Stimulated activated CD4-positive, alpha-beta T cell treated with anti-CD3 and anti-CD28 coated beads, Interleukin-2, amount 100 ng/mL, for 24 hours (primary cell): ENCODE results near the gene WTAP.
A peak's percentile ranks its signal among the peaks of the same experiment; 100 is the strongest.
"Not testable (repeated sequence)": the region's sequence is repeated elsewhere in the genome, so short reads cannot be mapped to it uniquely, and the experiment has no call there.

Experiments
- DNase-seq, 2 donors: peaks; one replicate each; pipeline ENCODE4 v3.0.0-alpha.2; 2020

WTAP gene

GRCh38 chr6:159693894-159694545 lies 33.3 kb upstream of the WTAP start:
- peak; percentile 16 to 38 for DNase-seq

- DNase-seq: no peak
These were observed 31.3 kb upstream of the WTAP start for GRCh38 chr6:159695984-159696383.

GRCh38 chr6:159700970-159701369 lies 26.3 kb upstream of the WTAP start:
- DNase-seq: no peak

GRCh38 chr6:159701413-159701999 lies 25.8 kb upstream of the WTAP start:
- peak in 1 of 2 donors; percentile 17 for DNase-seq

GRCh38 chr6:159710603-159711002 lies 16.7 kb upstream of the WTAP start:
- DNase-seq: not testable (repeated sequence)

- DNase-seq: not testable (repeated sequence)
These were observed 14.9 kb upstream of the WTAP start for GRCh38 chr6:159712389-159712788.

GRCh38 chr6:159713984-159714383 lies 13.3 kb upstream of the WTAP start:
- DNase-seq: no peak

DNA sequence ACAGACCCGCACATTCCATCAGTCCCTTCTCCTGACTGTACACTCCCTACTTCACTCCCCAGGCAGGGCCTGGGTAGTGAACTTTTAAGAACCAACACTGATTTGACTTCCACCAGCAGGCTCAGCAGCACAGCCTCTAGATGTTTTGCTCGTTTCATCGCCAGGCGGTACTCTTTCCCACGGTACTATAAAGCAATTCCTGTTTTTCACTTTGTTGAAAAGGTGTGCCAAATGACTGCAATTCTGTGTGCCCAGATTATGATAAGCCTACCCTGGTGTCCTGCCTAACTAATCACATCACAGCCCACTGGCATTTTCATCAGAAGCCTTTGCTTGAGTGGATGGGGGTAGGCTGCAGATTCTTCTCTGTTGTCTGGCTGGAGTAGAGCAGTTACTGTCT lies 12.9 kb upstream of the WTAP start:
- no peak for DNase-seq

GRCh38 chr6:159715166-159715565 lies 12.1 kb upstream of the WTAP start:
- DNase-seq: no peak

DNA sequence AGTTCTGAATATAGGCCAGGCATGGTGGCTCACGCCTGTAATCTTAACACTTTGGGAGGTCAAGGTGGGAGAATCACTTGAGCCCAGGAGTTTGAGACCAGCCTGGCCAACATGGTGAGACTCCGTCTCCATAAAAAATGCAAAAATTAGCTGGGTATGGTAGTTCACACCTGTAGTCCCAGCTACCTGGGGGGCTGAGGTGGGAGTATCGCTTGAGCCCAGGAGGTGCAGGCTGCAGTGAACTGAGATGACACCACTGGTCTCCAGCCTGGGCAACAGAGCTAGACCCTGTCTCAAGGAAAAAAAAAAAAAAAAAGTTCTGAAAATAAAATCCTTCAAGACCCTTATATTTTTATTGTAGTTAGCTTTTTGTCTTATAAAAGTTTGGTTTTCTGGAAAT lies 11.7 kb upstream of the WTAP start:
- DNase-seq: no peak

DNA sequence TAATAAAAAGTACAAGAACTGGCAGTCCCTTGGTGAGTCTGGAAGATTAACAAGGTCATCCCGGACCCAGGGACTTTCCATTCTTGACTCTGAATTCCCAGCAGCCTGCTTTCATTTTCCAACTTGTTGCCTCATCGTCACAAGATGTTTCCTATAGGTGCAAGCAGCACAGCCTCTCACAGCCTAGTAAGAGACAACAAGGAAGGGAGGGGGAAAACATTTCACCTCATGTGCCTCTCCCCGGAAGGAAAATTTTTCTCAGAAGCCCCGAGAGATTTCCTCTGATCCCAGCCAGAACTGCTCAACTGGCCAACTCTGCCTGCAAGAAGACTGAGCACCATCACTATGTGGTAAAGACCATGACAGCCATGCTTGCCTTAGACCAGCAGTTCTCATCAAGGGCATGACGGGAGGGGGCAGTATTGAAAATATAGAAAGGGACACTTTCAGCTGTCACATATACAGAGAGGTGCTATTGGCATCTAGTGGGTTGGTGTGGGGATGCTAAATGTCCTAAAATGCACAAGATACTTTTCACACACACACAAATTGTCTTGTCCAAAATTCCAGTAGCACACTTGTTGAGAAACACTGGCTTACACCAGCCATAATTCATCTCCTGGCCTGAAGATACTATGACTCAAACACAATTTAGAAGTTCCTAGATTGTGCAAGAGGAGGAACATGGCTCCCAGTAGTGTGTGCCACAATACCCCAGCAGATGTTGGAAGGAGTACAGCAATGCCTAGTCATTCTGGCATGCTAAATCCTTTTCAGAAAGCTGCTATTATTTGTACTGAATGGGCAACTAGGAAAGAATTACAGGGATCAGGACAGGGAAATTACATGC lies 10.8 kb upstream of the WTAP start:
- no peak for DNase-seq

DNA sequence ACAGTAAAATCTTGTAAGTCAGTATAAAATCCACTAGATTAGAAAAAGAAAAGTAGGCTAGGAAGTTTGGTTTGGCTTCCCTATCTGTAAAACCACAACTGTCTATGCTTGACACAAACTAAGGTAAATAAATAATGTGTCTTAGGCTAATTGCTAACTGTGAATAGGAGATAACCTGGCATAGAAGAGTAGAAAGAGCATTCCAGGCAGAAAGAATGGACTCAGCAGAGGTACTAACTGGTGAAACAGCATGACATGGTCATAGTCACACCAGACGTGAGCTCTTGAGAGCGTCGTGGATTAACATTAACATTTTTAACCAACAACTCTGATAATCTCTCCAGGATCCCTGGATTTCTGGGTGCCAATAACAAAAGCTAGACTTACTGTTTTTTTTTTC lies 8.7 kb upstream of the WTAP start:
- DNase-seq: no peak

GRCh38 chr6:159719287-159719686 lies 8.0 kb upstream of the WTAP start:
- no peak for DNase-seq

DNA sequence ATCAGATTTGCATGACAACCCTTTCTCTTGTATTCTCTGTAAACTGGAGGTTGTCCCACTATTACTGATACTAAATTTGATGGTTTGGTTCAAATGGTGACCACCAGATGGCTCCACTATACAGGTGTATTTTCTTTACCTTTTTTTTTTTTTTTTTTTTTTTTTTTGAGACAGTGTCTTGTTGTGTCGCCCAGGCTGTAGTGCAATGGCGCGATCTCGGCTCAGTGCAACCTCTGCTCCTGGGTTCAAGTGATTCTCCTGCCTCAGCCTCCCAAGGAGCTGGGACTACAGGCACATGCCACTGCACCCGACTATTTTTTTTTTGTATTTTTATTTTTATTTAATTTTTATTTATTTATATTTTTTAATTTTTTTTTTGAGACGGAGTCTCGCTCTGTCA lies 6.6 kb upstream of the WTAP start:
- DNase-seq: peak in 1 of 2 donors; percentile 33

GRCh38 chr6:159721981-159722380 lies 5.3 kb upstream of the WTAP start:
- not testable (repeated sequence) for DNase-seq

GRCh38 chr6:159722655-159723054 lies 4.7 kb upstream of the WTAP start:
- no peak for DNase-seq

DNA sequence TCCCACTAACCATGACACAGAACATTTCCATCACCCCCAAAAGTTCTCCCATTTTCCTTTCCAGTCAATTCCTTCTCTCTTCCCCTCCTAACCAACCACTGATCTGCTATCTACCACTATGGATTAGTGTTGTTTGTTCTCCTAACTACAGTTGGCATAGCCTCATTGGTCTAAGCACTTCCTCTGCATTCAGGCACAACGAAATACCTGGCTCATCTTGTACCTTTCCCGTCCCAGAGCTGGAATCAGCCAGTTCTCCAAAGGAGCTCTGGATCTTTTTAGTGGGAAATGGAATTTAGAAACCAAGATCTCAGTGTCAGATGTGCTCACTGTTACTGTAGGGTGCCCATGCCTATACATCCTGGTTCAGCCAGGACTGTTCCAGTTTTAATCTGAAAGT lies 4.0 kb upstream of the WTAP start:
- no peak for DNase-seq

DNA sequence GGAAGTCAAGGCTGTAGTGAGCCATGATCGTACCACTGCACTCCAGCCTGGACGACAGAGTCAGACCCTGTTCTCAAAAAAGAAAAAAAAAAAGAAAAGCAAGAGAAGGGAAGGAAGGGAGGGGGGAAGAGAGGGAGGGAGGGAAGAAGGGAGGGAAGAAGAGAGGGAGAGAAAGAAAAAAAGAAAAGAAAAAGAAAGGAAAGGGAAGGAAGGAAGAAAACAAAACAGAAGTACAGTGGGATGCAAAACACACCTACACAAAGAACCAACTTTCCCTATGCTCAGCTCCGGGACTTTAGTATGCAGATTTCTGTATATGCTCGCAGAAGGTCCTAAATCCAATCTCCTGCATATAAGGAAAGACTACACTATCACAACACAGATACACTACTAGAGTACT lies 2.5 kb upstream of the WTAP start:
- no peak for DNase-seq

DNA sequence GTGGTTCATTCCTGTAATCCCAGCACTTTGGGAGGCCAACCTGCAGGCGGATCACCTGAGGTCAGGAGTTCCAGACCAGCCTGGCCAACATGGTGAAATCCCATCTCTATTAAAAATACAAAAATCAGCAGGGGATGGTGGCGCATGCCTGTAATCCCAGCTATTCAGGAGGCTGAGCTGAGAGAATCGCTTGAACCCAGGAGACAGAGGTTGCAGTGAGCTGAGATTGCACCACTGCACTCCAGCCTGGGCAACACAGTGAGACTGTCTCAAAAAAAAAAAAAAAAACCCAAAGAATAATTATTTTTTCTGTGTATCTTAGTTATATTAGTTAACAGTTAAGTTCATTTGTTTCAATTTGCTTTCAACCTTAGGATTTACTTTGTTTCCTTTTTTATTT lies 2.1 kb upstream of the WTAP start:
- DNase-seq: not testable (repeated sequence)

GRCh38 chr6:159726255-159726917 lies 920 bp upstream of the WTAP start:
- no peak for DNase-seq

GRCh38 chr6:159727717-159728445 lies 575 bp downstream of the WTAP start:
- peak; percentile 54 to 60 for DNase-seq

GRCh38 chr6:159728531-159728964 lies 1.2 kb downstream of the WTAP start:
- no peak for DNase-seq
